Keratinocyte (primary cell): ENCODE data around the gene RIC3.

Experiments used
- CTCF ChIP-seq, 3 experiments: IDR thresholded peaks in 1 of 3; conservative IDR thresholded peaks in 1 of 3; optimal IDR thresholded peaks in 1 of 3; 2 replicates in 2 of 3; 3 replicates in 1 of 3; pipeline versions ENCODE3 to v1.5.1; 2011; ENCODE audit warnings: low read length in 3 of 3, mild to moderate bottlenecking in 3 of 3, moderate library complexity in 2 of 3, control low read depth in 1 of 3, inconsistent platforms in 1 of 3; ENCODE audit not compliant: insufficient read depth in 2 of 3; ENCODE audit errors: extremely low read depth in 1 of 3
- EZH2 ChIP-seq: IDR thresholded peaks from one replicate; pipeline ENCODE4 v1.6.1; 2012; ENCODE audit warnings: inconsistent platforms, mild to moderate bottlenecking, low read length, moderate library complexity

- TF ChIP-seq CTCF (optimal IDR thresholded peaks at IDR 0.05 in 1 of 3, IDR thresholded peaks at IDR 0.05 in 1 of 3, conservative IDR thresholded peaks at IDR 0.05 in 1 of 3; ENCODE audit: extremely low read depth in 1 of 3, insufficient read depth in 2 of 3, low read length in 3 of 3) (no peak), EZH2 (no peak)
These were observed 68.2 kb downstream of the RIC3 start for GRCh38 chr11:8100605-8101004.
